HEK293 (cell line): ENCODE data around the gene IL16.
A peak's percentile ranks its signal among the peaks of the same experiment; 100 is the strongest.
"Not testable (repeated sequence)": the region's sequence is repeated elsewhere in the genome, so short reads cannot be mapped to it uniquely, and the experiment has no call there.

Source experiments
- CTCF ChIA-PET: fragments of 350-600 bp; formaldehyde crosslinking; extraction: SDS; loops from one replicate; lab custom pipeline; 2021; ENCODE audit warnings: antibody characterized with exemption; lab: Yijun Ruan, JAX
- POLR2A ChIA-PET: fragments of 300-600 bp; formaldehyde crosslinking; extraction: SDS; loops from one replicate; lab custom pipeline; 2020; ENCODE audit warnings: antibody characterized with exemption, inconsistent platforms; lab: Yijun Ruan, JAX
- H3K27ac ChIP-seq: fragments of 200-500 bp; sonication (Bioruptor generic); 2 replicates; pipeline ENCODE4 v1.5.1; 2014; ENCODE audit warnings: low read depth, low read length, control low read depth, inconsistent platforms; ENCODE audit errors: extremely low read depth
- H3K36me3 ChIP-seq, 2 experiments: fragments of 200-500 bp in 1 of 2; sonication (Bioruptor generic) in 1 of 2; 1 replicate in 1 of 2; 2 replicates in 1 of 2; pipeline ENCODE4 v1.5.1; 2014 to 2017; ENCODE audit warnings: inconsistent platforms in 2 of 2, low read length in 2 of 2; ENCODE audit not compliant: control insufficient read depth in 2 of 2, insufficient read depth in 1 of 2
- H3K4me1 ChIP-seq: fragments of 200-500 bp; sonication (Bioruptor generic); 2 replicates; pipeline ENCODE4 v1.5.1; 2014; ENCODE audit warnings: mild to moderate bottlenecking, low read length, inconsistent platforms; ENCODE audit not compliant: control insufficient read depth, insufficient read depth
- H3K4me3 ChIP-seq: 2 replicates; pipeline ENCODE4 v1.5.1; 2011; ENCODE audit warnings: low read depth, mild to moderate bottlenecking, control low read depth, low read length, moderate library complexity
- H3K9me3 ChIP-seq: fragments of 200-500 bp; sonication (Bioruptor generic); 2 replicates; pipeline ENCODE4 v1.5.1; 2014; ENCODE audit warnings: low read depth, low read length, inconsistent platforms; ENCODE audit not compliant: control insufficient read depth, insufficient read depth
- HOXC10 ChIP-seq: sonication (generic); formaldehyde crosslinking; IDR thresholded peaks from 2 replicates; pipeline ENCODE4 v1.8.1; 2023; ENCODE audit warnings: mild to moderate bottlenecking, missing genetic modification reagents
- RBAK ChIP-seq: fragments of 450-650 bp; formaldehyde crosslinking; IDR thresholded peaks from 2 replicates; pipeline ENCODE4 v1.5.1; 2016; ENCODE audit warnings: missing biosample characterization, missing genetic modification characterization
- REST ChIP-seq: fragments of 450-650 bp; formaldehyde crosslinking; IDR thresholded peaks from 2 replicates; pipeline ENCODE4 v1.5.1; 2016; ENCODE audit warnings: missing biosample characterization, missing genetic modification characterization
- ZBTB17 ChIP-seq: fragments of 450-650 bp; formaldehyde crosslinking; IDR thresholded peaks from 2 replicates; pipeline ENCODE4 v1.5.1; 2016; ENCODE audit warnings: missing biosample characterization, missing genetic modification characterization
- ZNF121 ChIP-seq: fragments of 450-650 bp; formaldehyde crosslinking; IDR thresholded peaks from 2 replicates; pipeline ENCODE4 v1.5.1; 2016; ENCODE audit warnings: missing biosample characterization, missing genetic modification characterization
- ZNF19 ChIP-seq: fragments of 450-650 bp; formaldehyde crosslinking; IDR thresholded peaks from 2 replicates; pipeline ENCODE4; 2016; ENCODE audit warnings: missing biosample characterization, missing genetic modification characterization, low read depth
- ZNF202 ChIP-seq: fragments of 450-650 bp; formaldehyde crosslinking; IDR thresholded peaks from 2 replicates; pipeline ENCODE4 v1.5.1; 2016; ENCODE audit warnings: missing biosample characterization, missing genetic modification characterization, borderline replicate concordance
- ZNF223 ChIP-seq: fragments of 450-650 bp; formaldehyde crosslinking; IDR thresholded peaks from 2 replicates; pipeline ENCODE4 v1.5.1; 2016; ENCODE audit warnings: missing biosample characterization, missing genetic modification characterization
- ZNF23 ChIP-seq: fragments of 450-650 bp; formaldehyde crosslinking; IDR thresholded peaks from 2 replicates; pipeline ENCODE4 v1.5.1; 2016; ENCODE audit warnings: missing biosample characterization, missing genetic modification characterization, borderline replicate concordance
- ZNF266 ChIP-seq: fragments of 450-650 bp; formaldehyde crosslinking; IDR thresholded peaks from 2 replicates; pipeline ENCODE4 v1.5.1; 2016; ENCODE audit warnings: missing biosample characterization, missing genetic modification characterization, low read depth
- ZNF292 ChIP-seq: fragments of 450-650 bp; formaldehyde crosslinking; IDR thresholded peaks from 2 replicates; pipeline ENCODE4 v1.5.1; 2016; ENCODE audit warnings: low read depth, missing biosample characterization, missing genetic modification characterization, borderline replicate concordance
- ZNF354C ChIP-seq: fragments of 450-650 bp; formaldehyde crosslinking; IDR thresholded peaks from 2 replicates; pipeline ENCODE4 v1.5.1; 2016; ENCODE audit warnings: missing biosample characterization, missing genetic modification characterization, low read depth, borderline replicate concordance
- ZNF473 ChIP-seq: fragments of 450-650 bp; formaldehyde crosslinking; IDR thresholded peaks from 2 replicates; pipeline ENCODE4 v1.5.1; 2017; ENCODE audit warnings: missing biosample characterization, missing genetic modification characterization
- ZNF548 ChIP-seq: fragments of 450-650 bp; formaldehyde crosslinking; IDR thresholded peaks from 2 replicates; pipeline ENCODE4 v1.5.1; 2016; ENCODE audit warnings: missing biosample characterization, missing genetic modification characterization
- ZNF549 ChIP-seq: fragments of 450-650 bp; IDR thresholded peaks from 2 replicates; pipeline ENCODE4 v1.5.1; 2018; ENCODE audit warnings: missing biosample characterization, missing genetic modification characterization, mild to moderate bottlenecking, inconsistent platforms, moderate library complexity
- ZSCAN30 ChIP-seq: fragments of 450-650 bp; IDR thresholded peaks from 2 replicates; pipeline ENCODE4 v1.5.1; 2018; ENCODE audit warnings: missing biosample characterization, mild to moderate bottlenecking, missing genetic modification characterization, moderate library complexity
- TF ChIP-seq, protein P1 (sequence below): fragments of 450-650 bp; formaldehyde crosslinking; IDR thresholded peaks from 2 replicates; pipeline ENCODE4 v1.5.1; 2016; ENCODE audit warnings: missing biosample characterization, missing genetic modification characterization
- TF ChIP-seq, protein P2 (sequence below): fragments of 450-650 bp; formaldehyde crosslinking; IDR thresholded peaks from 2 replicates; pipeline ENCODE4 v1.5.1; 2016; ENCODE audit warnings: missing biosample characterization, missing genetic modification characterization, borderline replicate concordance

The IL16 gene

DNA sequence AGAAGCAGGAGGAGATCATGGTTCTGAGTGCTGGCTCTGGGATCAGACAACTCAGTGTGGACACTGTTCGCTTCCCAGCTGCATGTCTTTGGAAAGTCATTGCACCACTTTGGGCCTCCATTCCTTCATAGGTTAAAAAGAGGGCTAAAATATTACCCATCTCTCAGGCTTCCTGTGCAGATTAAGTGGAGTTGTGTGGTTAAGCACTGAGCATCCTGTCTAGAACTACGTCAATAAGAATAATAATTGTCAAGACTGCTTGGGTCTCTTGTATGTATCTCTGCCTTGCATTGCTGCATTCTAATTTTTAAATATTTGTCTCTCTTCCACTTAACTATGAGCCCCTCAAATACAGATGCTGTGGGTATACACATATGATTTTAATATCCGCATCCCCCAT is 40.4 kb upstream of the IL16 start (continued):
- no peak for TF ChIP-seq ZNF548 (tag by site-specific recombination)
- no peak for TF ChIP-seq ZNF292 (tag by site-specific recombination)
- TF ChIP-seq ZNF266 (tag by site-specific recombination) = no peak
- TF ChIP-seq, protein P1, sequence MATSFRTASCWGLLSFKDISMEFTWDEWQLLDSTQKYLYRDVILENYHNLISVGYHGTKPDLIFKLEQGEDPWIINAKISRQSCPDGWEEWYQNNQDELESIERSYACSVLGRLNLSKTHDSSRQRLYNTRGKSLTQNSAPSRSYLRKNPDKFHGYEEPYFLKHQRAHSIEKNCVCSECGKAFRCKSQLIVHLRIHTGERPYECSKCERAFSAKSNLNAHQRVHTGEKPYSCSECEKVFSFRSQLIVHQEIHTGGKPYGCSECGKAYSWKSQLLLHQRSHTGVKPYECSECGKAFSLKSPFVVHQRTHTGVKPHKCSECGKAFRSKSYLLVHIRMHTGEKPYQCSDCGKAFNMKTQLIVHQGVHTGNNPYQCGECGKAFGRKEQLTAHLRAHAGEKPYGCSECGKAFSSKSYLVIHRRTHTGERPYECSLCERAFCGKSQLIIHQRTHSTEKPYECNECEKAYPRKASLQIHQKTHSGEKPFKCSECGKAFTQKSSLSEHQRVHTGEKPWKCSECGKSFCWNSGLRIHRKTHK (tag by site-specific recombination) = no peak

DNA sequence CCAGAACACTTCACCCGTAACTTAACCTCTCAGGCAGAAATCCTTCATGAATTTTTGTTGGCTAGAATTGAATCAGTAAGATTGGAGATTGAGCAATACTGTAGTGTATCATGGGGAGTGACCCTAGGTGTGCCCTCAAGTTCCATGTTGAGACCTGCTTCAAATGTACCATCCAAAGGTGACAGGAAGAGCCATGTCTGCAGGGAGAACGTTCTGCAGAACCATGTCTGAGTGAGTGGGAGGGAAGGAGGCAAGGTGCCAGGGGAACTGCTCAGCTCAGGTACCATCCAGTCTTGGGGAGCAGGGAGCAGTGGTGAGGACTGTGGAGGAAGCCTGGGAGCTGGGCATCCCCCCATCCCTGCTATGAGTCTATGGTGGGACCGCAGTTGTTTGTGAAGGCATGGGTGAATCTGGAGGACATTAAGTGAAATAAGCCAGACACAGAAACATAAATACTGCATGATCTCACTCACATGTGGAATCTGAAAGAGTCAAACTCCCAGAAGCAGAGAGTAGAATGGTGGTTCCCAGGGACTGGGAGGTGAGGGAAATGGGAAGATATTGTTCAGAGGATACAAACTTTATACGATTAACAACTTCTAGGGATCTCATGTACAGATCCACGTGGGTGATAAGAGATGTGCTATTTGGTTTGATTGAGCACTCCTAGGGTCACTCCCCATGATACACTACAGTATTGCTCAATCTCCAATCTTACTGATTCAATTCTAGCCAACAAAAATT is 39.3 kb upstream of the IL16 start:
- Histone ChIP-seq H3K4me1 (no peaks in the 10 kb centered on the region), H3K4me3 (no peak overlapping the region)
- TF ChIP-seq ZNF354C (tag by site-specific recombination) (no peak), ZBTB17 (tag by site-specific recombination) (peak; percentile 19; the same call in 1 of the 2 replicates)
- TF ChIP-seq, all 188 proteins: peak for 1
- no peak overlapping the region for H3K27ac ChIP-seq
- H3K9me3 ChIP-seq = no peaks in the 10 kb centered on the region
- no peaks in the 10 kb centered on the region for H3K36me3 ChIP-seq
- POLR2A ChIA-PET = no interaction called here
- CTCF ChIA-PET = interaction anchor here (0.6 to 8.3 kb wide), 10 partner anchors 7 to 250 kb away, joined by 4 to 201 read pairs (median 6); no protein-coding TSS in a partner anchor

DNA sequence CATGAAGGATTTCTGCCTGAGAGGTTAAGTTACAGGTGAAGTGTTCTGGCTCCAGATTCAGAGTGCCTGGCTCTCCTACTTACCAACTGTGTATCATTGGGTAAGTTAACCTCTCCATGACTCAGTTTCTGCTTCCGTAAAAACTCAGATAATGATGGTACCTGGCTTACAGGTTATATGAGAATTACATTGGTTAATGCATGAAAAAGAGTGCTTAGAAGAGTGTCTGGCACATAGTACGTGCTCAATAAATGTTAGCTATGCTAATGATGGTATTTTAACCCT is 38.8 kb upstream of the IL16 start:
- no peak for TF ChIP-seq RBAK
- TF ChIP-seq ZNF223 (tag by site-specific recombination) = no peak
- TF ChIP-seq HOXC10 (CRISPR knock-in tag) = no peak
- no peak for TF ChIP-seq ZNF549 (tag by site-specific recombination)
- no peak for TF ChIP-seq ZNF121 (tag by site-specific recombination)
- no peak for TF ChIP-seq ZNF473 (tag by site-specific recombination)
- no peak for TF ChIP-seq ZNF19 (tag by site-specific recombination)
- no peak for TF ChIP-seq ZSCAN30 (tag by site-specific recombination)
- no peak for TF ChIP-seq REST (tag by site-specific recombination)
- TF ChIP-seq ZNF202 (tag by site-specific recombination) = no peak
- TF ChIP-seq, protein P2, sequence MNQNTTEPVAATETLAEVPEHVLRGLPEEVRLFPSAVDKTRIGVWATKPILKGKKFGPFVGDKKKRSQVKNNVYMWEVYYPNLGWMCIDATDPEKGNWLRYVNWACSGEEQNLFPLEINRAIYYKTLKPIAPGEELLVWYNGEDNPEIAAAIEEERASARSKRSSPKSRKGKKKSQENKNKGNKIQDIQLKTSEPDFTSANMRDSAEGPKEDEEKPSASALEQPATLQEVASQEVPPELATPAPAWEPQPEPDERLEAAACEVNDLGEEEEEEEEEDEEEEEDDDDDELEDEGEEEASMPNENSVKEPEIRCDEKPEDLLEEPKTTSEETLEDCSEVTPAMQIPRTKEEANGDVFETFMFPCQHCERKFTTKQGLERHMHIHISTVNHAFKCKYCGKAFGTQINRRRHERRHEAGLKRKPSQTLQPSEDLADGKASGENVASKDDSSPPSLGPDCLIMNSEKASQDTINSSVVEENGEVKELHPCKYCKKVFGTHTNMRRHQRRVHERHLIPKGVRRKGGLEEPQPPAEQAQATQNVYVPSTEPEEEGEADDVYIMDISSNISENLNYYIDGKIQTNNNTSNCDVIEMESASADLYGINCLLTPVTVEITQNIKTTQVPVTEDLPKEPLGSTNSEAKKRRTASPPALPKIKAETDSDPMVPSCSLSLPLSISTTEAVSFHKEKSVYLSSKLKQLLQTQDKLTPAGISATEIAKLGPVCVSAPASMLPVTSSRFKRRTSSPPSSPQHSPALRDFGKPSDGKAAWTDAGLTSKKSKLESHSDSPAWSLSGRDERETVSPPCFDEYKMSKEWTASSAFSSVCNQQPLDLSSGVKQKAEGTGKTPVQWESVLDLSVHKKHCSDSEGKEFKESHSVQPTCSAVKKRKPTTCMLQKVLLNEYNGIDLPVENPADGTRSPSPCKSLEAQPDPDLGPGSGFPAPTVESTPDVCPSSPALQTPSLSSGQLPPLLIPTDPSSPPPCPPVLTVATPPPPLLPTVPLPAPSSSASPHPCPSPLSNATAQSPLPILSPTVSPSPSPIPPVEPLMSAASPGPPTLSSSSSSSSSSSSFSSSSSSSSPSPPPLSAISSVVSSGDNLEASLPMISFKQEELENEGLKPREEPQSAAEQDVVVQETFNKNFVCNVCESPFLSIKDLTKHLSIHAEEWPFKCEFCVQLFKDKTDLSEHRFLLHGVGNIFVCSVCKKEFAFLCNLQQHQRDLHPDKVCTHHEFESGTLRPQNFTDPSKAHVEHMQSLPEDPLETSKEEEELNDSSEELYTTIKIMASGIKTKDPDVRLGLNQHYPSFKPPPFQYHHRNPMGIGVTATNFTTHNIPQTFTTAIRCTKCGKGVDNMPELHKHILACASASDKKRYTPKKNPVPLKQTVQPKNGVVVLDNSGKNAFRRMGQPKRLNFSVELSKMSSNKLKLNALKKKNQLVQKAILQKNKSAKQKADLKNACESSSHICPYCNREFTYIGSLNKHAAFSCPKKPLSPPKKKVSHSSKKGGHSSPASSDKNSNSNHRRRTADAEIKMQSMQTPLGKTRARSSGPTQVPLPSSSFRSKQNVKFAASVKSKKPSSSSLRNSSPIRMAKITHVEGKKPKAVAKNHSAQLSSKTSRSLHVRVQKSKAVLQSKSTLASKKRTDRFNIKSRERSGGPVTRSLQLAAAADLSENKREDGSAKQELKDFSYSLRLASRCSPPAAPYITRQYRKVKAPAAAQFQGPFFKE (tag by site-specific recombination) = no peak
- no peak for TF ChIP-seq ZNF23
- CTCF ChIA-PET = interaction anchor here (3.8 to 8.3 kb wide), 2 partner anchors 109 to 181 kb away, joined by 25 to 201 read pairs; no protein-coding TSS in a partner anchor
- Histone ChIP-seq H3K27ac (no peak overlapping the region), H3K4me3 (no peak overlapping the region), H3K36me3 (no peaks in the 10 kb centered on the region), H3K9me3 (no peaks in the 10 kb centered on the region), H3K4me1 (no peaks in the 10 kb centered on the region)
- POLR2A ChIA-PET = no interaction called here

DNA sequence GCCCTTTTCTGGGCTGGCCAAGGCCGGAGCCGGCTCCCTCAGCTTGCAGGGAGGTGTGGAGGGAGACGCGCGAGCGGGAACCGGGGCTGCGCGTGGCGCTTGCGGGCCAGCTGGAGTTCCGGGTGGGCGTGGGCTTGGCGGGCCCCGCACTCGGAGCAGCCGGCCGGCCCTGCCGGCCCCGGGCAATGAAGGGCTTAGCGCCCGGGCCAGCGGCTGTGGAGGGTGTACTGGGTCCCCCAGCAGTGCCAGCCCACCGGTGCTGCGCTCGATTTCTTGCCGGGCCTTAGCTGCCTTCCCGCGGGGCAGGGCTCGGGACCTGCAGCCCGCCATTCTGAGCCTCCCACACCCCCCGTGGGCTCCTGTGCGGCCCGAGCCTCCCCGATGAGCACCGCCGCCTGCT is 38.1 kb upstream of the IL16 start:
- H3K9me3 ChIP-seq, H3K36me3 ChIP-seq, H3K27ac ChIP-seq, POLR2A ChIA-PET, H3K4me3 ChIP-seq, H3K4me1 ChIP-seq: not testable (repeated sequence)
- CTCF ChIA-PET = interaction anchor here (2.6 to 8.3 kb wide), 2 partner anchors 108 to 109 kb away, joined by 17 to 201 read pairs; no protein-coding TSS in a partner anchor
